Omental fat pad (tissue), 4 donors: ENCODE data around the gene ITPR1. TPM values are rescaled to one million over a fixed set of nuclear protein-coding genes. Genes with fewer than 3 reads are reported as not detected.

Source experiments
- ATAC-seq: fragments of 150-250 bp; one replicate; pipeline ENCODE4 v1.9.1; 2016; ENCODE audit warnings: mild to moderate bottlenecking, moderate library complexity; ENCODE audit not compliant: low FRiP score
- DNase-seq: peaks from one replicate; pipeline ENCODE4 v3.0.0-alpha.2; 2019; ENCODE audit warnings: low spot score
- CTCF ChIP-seq, 3 donors: fragments of 450-650 bp; IDR thresholded peaks; one replicate each; pipeline ENCODE4 v1.5.1; 2016 to 2017; ENCODE audit warnings: antibody characterized with exemption in 3 of 3, mild to moderate bottlenecking in 3 of 3, moderate library complexity in 2 of 3
- total RNA-seq, 4 donors: library from RNA; depleted of rRNA; stranded (reverse); fragments of >200 nt; gene quantifications; one replicate each; pipeline ENCODE4 v1.1.0, GENCODE V29; 2016

The ITPR1 gene
- total RNA-seq, 4 donors from 2014 or later = 38.3 to 58.5 (median 41.3) TPM

GRCh38 chr3:4491855-4492207 is 1.3 kb upstream of the ITPR1 start:
- TF ChIP-seq CTCF (IDR thresholded peaks at IDR 0.05) = no peak
- DNase-seq (no peak), ATAC-seq (no peak)

GRCh38 chr3:4492208-4493013 is 737 bp upstream of the ITPR1 start:
- TF ChIP-seq CTCF (IDR thresholded peaks at IDR 0.05) = no peak
- peak; percentile 64 for ATAC-seq
- no peak for DNase-seq

GRCh38 chr3:4493941-4494894 is 1.1 kb downstream of the ITPR1 start:
- DNase-seq (no peak), ATAC-seq (no peak)
- TF ChIP-seq CTCF (IDR thresholded peaks at IDR 0.05) = no peak

- no peak for ATAC-seq
- no peak for TF ChIP-seq CTCF (IDR thresholded peaks at IDR 0.05)
- DNase-seq = no peak
These were observed 1.7 kb downstream of the ITPR1 start for GRCh38 chr3:4494895-4495264.

GRCh38 chr3:4495294-4496086 is 2.3 kb downstream of the ITPR1 start:
- TF ChIP-seq CTCF (IDR thresholded peaks at IDR 0.05) = no peak
- DNase-seq (no peak), ATAC-seq (no peak)

- no peak for TF ChIP-seq CTCF (IDR thresholded peaks at IDR 0.05)
- no peak for ATAC-seq
- no peak for DNase-seq
These were observed 2.9 kb downstream of the ITPR1 start for GRCh38 chr3:4496087-4496452.
